GM13977 (cell line): ENCODE data around the gene C6orf89.

Source experiments
- DNase-seq: peaks from one replicate; pipeline ENCODE4 v3.0.0; 2012; ENCODE audit warnings: low spot score
- CTCF ChIP-seq: IDR thresholded peaks from 2 replicates; pipeline ENCODE4 v1.5.1; 2012; ENCODE audit warnings: mild to moderate bottlenecking, control low read depth; ENCODE audit not compliant: insufficient read depth; ENCODE audit errors: extremely low read depth, missing control alignments
- in situ Hi-C: fragments of 300-500 bp; cut with MboI; formaldehyde crosslinking; loops from one replicate; pipeline ENCODE4 v1.12.0; 2022; ENCODE audit warnings: low sequenced_read_pairs, low pct_unique_long_range_greater_than_20kb, mixed read lengths, inconsistent platforms; ENCODE audit not compliant: unreplicated experiment

C6orf89 gene

DNA sequence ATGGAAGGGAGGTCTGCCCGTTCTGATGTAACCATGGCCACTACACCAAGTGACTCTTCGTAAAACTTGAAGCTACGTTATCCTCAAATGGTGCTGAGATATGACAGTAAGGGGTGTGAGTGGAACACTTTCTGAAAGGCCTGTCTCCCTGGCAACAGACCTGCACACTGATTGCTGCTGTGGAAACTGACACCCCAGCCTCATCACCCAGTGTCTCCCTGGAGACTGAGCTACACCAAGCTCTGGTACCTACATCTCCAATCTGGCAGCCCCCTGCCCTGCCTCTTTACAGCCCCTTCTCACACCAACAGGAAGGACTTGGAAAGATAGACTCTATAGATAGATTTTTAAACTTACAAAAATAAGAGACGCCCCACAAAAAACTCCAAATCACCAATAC lies 82.0 kb downstream of the C6orf89 start:
- in situ Hi-C loops, result no loop called here

GRCh38 chr6:36968266-36968977 lies 82.7 kb downstream of the C6orf89 start:
- TF ChIP-seq CTCF, result no peak

More for the DNA sequence above, 82.0 kb downstream of the C6orf89 start:
- no peak for TF ChIP-seq CTCF
- no peak for DNase-seq

DNA sequence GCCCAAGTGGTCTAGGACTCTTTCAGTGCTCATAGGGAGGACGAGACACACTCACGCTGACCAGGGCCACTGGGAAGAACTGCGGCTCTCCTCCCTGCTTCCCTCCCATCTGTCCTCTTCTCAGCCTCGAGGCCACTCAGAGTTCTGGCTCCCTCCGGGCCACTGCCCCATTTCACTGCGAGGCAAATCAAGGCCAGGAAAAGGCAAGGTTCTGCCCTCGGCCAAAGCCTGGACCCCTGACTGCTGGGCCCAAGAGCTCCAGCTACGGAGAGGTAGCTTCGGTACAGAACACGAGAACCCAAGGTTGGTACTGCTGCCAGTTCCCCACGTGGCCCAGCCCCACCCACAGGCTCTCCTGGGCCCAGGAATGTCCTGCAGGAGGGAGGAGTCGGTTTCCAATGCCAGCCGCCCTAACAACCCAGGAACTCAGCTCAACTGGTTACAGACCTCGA lies 83.5 kb downstream of the C6orf89 start:
- no peak for DNase-seq
- no peak for TF ChIP-seq CTCF
- in situ Hi-C loops, result no loop called here

More at GRCh38 chr6:36968266-36968977, 82.7 kb downstream of the C6orf89 start:
- in situ Hi-C loops, result no loop called here
- no peak for DNase-seq

GRCh38 chr6:36969988-36970891 lies 84.5 kb downstream of the C6orf89 start:
- no peak for DNase-seq
- TF ChIP-seq CTCF, result no peak
- in situ Hi-C loops, result no loop called here

- TF ChIP-seq CTCF, result no peak
- DNase-seq, result no peak
- in situ Hi-C loops, result no loop called here
Observed at GRCh38 chr6:36970892-36971842, 85.4 kb downstream of the C6orf89 start.
